ENCODE data around the gene PHOX2B.

Gene PHOX2B

DNA sequence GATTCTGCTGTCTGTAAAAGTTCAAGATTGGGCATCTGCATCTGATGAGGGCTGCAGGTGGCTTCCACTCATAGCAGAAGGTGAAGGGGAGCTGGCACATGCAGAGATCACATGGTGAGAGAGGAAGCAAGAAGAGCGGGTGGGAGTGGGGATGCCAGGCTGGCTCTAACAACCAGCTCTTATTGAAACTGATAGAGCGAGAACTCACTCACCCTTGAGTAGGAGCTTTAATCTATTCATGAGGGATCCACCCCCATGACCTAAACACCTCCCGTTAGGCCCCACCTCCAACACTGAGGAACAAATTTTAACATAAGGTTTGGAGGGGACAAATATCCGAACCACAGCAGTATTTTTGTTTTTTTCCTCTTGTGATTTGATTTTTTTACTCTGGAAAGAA, 45.8 kb downstream of the PHOX2B start:
- peaks cover 39% of the 10 kb centered on the region for H3K27me3 Mint-ChIP-seq
- H3K9me3 Mint-ChIP-seq = no peaks in the 10 kb centered on the region
- ATAC-seq = no peak
- H3K27ac Mint-ChIP-seq = no peak overlapping the region
- H3K36me3 Mint-ChIP-seq = no peaks in the 10 kb centered on the region
- no peak overlapping the region for H3K4me3 Mint-ChIP-seq
- H3K4me1 Mint-ChIP-seq = no peaks in the 10 kb centered on the region

DNA sequence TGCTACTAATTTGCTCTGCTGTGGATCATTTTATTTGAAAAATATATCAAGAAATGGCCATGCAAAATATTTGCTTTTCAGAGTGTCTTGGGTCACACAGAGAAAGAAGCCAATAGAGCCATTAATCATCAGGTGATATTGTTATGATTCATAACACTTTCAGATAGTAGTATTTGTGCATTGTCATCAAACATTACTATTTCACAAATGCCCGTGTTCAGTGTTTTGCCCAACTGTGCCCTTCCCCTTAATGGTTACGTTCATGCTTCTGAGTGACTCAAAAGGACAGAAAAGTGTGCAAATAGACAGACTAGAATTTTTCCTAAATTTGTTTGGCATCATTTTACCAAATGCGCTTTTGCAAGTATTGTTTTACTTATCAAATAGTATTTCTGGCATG, 46.5 kb downstream of the PHOX2B start:
- Mint-ChIP-seq H3K27me3 (peaks cover 43% of the 10 kb centered on the region), H3K4me1 (no peaks in the 10 kb centered on the region), H3K9me3 (no peaks in the 10 kb centered on the region), H3K4me3 (no peak overlapping the region), H3K27ac (no peak overlapping the region), H3K36me3 (no peaks in the 10 kb centered on the region)
- ATAC-seq = no peak

DNA sequence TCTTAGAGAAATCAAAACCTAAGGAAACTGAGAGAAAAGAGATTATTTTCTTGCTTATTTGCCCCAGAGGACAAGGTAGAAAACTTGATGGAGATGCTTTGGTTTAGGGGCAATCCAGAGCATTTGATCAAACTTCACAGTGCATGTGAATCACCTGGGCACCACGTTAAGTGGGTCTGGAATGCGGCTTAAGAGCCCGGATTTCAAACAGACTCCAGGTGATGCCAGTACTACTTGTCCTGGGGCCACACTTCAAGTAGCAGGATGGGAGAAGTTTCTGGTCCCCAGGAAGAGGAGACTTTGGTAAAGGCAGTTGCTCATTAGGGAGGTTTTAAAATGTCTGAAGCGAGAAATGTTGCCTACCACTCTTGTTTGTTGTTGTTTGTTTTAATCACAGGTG, 51.8 kb downstream of the PHOX2B start:
- no peak for ATAC-seq
- Mint-ChIP-seq H3K27ac (no peak overlapping the region), H3K36me3 (no peaks in the 10 kb centered on the region), H3K9me3 (no peaks in the 10 kb centered on the region), H3K4me3 (no peak overlapping the region), H3K27me3 (peaks cover 22% of the 10 kb centered on the region), H3K4me1 (peaks cover 5% of the 10 kb centered on the region)

DNA sequence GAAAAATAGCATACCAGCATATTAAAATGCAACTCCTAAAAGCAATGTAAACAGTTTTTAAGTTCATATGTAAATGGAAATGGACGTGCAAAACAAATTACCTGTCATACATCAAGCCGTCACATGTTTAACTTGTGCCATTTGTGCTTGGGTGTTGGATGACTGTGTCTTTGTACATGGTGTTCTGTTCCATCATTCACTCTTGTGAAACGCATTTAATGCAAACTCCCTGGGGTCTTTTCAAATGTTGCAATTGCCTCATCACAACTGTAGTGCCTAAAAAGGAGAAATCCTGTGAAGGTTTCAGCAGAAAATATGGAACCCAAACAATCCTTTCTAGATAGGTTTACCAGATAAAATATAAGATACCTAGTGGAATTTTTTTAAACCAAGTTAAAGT, 52.4 kb downstream of the PHOX2B start:
- no peaks in the 10 kb centered on the region for H3K9me3 Mint-ChIP-seq
- H3K4me3 Mint-ChIP-seq = no peak overlapping the region
- H3K36me3 Mint-ChIP-seq = no peaks in the 10 kb centered on the region
- H3K27ac Mint-ChIP-seq = no peak overlapping the region
- ATAC-seq = no peak
- H3K4me1 Mint-ChIP-seq = peaks cover 5% of the 10 kb centered on the region
- peaks cover 21% of the 10 kb centered on the region for H3K27me3 Mint-ChIP-seq
